ENCODE measurements around the gene NAA25. TPM values are rescaled to one million over a fixed set of nuclear protein-coding genes. Genes with fewer than 3 reads are reported as not detected.

The NAA25 gene
- polyA plus RNA-seq, 1 of the 3 experiments (the other 2 are of a cell fraction) = 4.4 TPM

DNA sequence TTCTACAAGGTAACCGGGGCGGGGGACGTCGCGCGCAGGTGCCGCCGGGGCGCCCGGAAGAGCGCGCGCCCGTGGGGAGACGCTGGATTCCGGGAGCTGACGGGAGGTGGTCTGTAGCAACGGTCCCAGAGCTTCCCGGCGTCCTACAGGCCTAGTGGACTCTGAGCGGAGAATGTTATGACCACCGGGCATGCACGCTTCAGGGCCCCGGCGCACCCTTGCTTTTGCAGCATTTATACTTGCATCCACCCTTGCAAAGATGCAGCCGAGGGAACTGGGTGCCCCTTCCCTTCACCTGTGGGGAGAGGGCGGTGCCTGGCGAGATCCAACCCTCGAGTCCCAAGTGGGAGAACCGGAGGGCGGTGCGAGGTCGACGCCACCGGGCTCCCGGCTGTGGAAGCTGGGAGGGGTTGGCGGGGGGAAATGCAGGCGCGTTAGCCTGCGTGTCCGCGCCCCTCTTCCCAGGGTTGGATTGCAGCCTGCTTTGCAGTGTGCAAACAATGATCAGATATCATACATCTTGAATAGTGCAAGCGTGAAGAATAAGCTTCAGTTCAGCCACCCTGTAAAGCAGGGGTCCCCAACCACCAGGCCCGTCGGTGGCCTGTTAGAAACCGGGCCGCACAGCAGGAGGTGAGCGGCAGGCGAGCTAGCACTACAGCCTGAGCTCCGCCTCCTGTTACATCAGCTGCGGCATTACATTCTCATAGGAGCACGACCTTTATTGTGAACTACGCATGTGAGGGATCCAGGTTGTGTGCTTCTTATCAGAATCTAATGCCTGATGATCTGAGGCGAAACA lies 94.8 kb downstream of the NAA25 start:
- CTCF ChIA-PET = interaction anchor here (0.6 to 1.5 kb wide), 6 partner anchors 10 to 373 kb away, joined by 3 to 7 read pairs (median 3); no protein-coding TSS in a partner anchor
- H3K9ac ChIP-seq = peak overlapping the region; percentile 81
- peak overlapping the region; percentile 87 to 94 for H3K4me3 ChIP-seq (ENCODE audit: low read depth in 2 of 2, low read length in 1 of 2)
- peak overlapping the region; percentile 85 for H3K4me2 ChIP-seq
- peaks cover 13 to 14% of the 10 kb centered on the region in 2 experiments; a peak in 2 of 4 replicates for H3K4me1 ChIP-seq (ENCODE audit: control insufficient read depth in 1 of 2, insufficient read depth in 2 of 2, low read depth in 1 of 2, low read length in 1 of 2)
- whole genome bisulfite sequencing (ENCODE audit: low lambda C conversion rate) = 3% methylated on average over 24 of the region's 54 CpGs
- peak overlapping the region; percentile 85 for H2AFZ ChIP-seq (ENCODE audit: low read depth)
- H3K27me3 ChIP-seq (ENCODE audit: insufficient read depth) = no peaks in the 10 kb centered on the region
- peaks cover 6% of the 10 kb centered on the region; the same call in 1 of the 2 replicates for H4K20me1 ChIP-seq (ENCODE audit: insufficient read depth)
- H3K36me3 ChIP-seq (replicated peaks in 1 of 2; ENCODE audit: control insufficient read depth in 1 of 2, insufficient read depth in 2 of 2, low read length in 1 of 2) = peaks cover 19 to 21% of the 10 kb centered on the region in 2 experiments
- peak; percentile 58 for DNase-seq
- no peaks in the 10 kb centered on the region for H3K9me2 ChIP-seq
- peaks cover 72% of the 10 kb centered on the region for H3K79me2 ChIP-seq (ENCODE audit: insufficient read depth)
- H3F3A ChIP-seq (replicated peaks; ENCODE audit: insufficient read depth) = peaks cover 28% of the 10 kb centered on the region
- POLR2A ChIA-PET = interaction anchor here (0.9 to 2.0 kb wide), 6 partner anchors 9 to 112 kb away, joined by 3 to 8 read pairs (median 4); partner anchors contain the start of gene TRAFD1
- H3K9me3 ChIP-seq = no peaks in the 10 kb centered on the region
- H3K27ac ChIP-seq (ENCODE audit: low read depth in 2 of 2, low read length in 1 of 2) = peak overlapping the region; percentile 86 to 90
- TF ChIP-seq NFIC (IDR thresholded peaks at IDR 0.05; ENCODE audit: borderline replicate concordance) (no peak), TCF12 (IDR thresholded peaks at IDR 0.05) (no peak), SMC3 (IDR thresholded peaks at IDR 0.05; ENCODE audit: low read depth, low read length) (no peak), FOXJ3 (CRISPR knock-in tag; IDR thresholded peaks at IDR 0.05) (no peak), RAD21 (IDR thresholded peaks at IDR 0.05; ENCODE audit: low read length) (no peak), RFX5 (IDR thresholded peaks at IDR 0.05; ENCODE audit: low read length) (0 out of 2 replicates have a peak, but pooled peaks have one; percentile 20), ELF1 (IDR thresholded peaks at IDR 0.05) (peak; percentile 39; the same call in 1 of the 2 replicates), GABPA (IDR thresholded peaks at IDR 0.05; ENCODE audit: low read depth) (no peak), SIN3A (IDR thresholded peaks at IDR 0.05; ENCODE audit: borderline replicate concordance, low read depth, low read length) (0 out of 2 replicates have a peak, but pooled peaks have one; percentile 36), MXI1 (IDR thresholded peaks at IDR 0.05; ENCODE audit: low read depth, low read length) (peak; percentile 62), FOSL2 (IDR thresholded peaks at IDR 0.05; ENCODE audit: borderline replicate concordance, low read depth) (no peak), FOXM1 (IDR thresholded peaks at IDR 0.05; ENCODE audit: low read depth) (no peak), GATA2 (CRISPR knock-in tag; IDR thresholded peaks at IDR 0.05) (peak; percentile 48), POLR2AphosphoS5 (IDR thresholded peaks at IDR 0.05; ENCODE audit: low read depth, low read length) (peak; percentile 67), EP300 (IDR thresholded peaks at IDR 0.05; ENCODE audit: borderline replicate concordance in 1 of 2, low read depth in 1 of 2, low read length in 1 of 2) (0 out of 4 replicates have a peak, but pooled peaks of 1 of the 2 experiments have one; percentile 5), TEAD4 (IDR thresholded peaks at IDR 0.05; ENCODE audit: borderline replicate concordance, insufficient read depth) (no peak), RCOR1 (IDR thresholded peaks at IDR 0.05; ENCODE audit: low read length) (no peak), MEF2A (IDR thresholded peaks at IDR 0.05; ENCODE audit: borderline replicate concordance, low read depth) (no peak), YY1 (IDR thresholded peaks at IDR 0.05; ENCODE audit: low read depth) (peak; percentile 39), TAF1 (IDR thresholded peaks at IDR 0.05; ENCODE audit: borderline replicate concordance, low read depth, low read length) (no peak; the same call in 1 of the 2 replicates), CHD2 (IDR thresholded peaks at IDR 0.05; ENCODE audit: low read length, partially characterized antibody) (no peak)
- TF ChIP-seq, protein P1, sequence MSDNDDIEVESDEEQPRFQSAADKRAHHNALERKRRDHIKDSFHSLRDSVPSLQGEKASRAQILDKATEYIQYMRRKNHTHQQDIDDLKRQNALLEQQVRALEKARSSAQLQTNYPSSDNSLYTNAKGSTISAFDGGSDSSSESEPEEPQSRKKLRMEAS (IDR thresholded peaks at IDR 0.05; ENCODE audit: low read depth) = peak; percentile 62
- TF ChIP-seq, protein P2, sequence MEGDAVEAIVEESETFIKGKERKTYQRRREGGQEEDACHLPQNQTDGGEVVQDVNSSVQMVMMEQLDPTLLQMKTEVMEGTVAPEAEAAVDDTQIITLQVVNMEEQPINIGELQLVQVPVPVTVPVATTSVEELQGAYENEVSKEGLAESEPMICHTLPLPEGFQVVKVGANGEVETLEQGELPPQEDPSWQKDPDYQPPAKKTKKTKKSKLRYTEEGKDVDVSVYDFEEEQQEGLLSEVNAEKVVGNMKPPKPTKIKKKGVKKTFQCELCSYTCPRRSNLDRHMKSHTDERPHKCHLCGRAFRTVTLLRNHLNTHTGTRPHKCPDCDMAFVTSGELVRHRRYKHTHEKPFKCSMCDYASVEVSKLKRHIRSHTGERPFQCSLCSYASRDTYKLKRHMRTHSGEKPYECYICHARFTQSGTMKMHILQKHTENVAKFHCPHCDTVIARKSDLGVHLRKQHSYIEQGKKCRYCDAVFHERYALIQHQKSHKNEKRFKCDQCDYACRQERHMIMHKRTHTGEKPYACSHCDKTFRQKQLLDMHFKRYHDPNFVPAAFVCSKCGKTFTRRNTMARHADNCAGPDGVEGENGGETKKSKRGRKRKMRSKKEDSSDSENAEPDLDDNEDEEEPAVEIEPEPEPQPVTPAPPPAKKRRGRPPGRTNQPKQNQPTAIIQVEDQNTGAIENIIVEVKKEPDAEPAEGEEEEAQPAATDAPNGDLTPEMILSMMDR (IDR thresholded peaks at IDR 0.05) = no peak; the same call in 1 of the 2 replicates
- TF ChIP-seq, protein P3, sequence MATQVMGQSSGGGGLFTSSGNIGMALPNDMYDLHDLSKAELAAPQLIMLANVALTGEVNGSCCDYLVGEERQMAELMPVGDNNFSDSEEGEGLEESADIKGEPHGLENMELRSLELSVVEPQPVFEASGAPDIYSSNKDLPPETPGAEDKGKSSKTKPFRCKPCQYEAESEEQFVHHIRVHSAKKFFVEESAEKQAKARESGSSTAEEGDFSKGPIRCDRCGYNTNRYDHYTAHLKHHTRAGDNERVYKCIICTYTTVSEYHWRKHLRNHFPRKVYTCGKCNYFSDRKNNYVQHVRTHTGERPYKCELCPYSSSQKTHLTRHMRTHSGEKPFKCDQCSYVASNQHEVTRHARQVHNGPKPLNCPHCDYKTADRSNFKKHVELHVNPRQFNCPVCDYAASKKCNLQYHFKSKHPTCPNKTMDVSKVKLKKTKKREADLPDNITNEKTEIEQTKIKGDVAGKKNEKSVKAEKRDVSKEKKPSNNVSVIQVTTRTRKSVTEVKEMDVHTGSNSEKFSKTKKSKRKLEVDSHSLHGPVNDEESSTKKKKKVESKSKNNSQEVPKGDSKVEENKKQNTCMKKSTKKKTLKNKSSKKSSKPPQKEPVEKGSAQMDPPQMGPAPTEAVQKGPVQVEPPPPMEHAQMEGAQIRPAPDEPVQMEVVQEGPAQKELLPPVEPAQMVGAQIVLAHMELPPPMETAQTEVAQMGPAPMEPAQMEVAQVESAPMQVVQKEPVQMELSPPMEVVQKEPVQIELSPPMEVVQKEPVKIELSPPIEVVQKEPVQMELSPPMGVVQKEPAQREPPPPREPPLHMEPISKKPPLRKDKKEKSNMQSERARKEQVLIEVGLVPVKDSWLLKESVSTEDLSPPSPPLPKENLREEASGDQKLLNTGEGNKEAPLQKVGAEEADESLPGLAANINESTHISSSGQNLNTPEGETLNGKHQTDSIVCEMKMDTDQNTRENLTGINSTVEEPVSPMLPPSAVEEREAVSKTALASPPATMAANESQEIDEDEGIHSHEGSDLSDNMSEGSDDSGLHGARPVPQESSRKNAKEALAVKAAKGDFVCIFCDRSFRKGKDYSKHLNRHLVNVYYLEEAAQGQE (IDR thresholded peaks at IDR 0.05; ENCODE audit: low read depth, low read length) = no peak
- TF ChIP-seq, protein P4, sequence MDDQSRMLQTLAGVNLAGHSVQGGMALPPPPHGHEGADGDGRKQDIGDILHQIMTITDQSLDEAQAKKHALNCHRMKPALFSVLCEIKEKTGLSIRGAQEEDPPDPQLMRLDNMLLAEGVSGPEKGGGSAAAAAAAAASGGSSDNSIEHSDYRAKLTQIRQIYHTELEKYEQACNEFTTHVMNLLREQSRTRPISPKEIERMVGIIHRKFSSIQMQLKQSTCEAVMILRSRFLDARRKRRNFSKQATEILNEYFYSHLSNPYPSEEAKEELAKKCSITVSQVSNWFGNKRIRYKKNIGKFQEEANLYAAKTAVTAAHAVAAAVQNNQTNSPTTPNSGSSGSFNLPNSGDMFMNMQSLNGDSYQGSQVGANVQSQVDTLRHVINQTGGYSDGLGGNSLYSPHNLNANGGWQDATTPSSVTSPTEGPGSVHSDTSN (IDR thresholded peaks at IDR 0.05) = no peak
- TF ChIP-seq, protein P5, sequence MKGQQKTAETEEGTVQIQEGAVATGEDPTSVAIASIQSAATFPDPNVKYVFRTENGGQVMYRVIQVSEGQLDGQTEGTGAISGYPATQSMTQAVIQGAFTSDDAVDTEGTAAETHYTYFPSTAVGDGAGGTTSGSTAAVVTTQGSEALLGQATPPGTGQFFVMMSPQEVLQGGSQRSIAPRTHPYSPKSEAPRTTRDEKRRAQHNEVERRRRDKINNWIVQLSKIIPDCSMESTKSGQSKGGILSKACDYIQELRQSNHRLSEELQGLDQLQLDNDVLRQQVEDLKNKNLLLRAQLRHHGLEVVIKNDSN (IDR thresholded peaks at IDR 0.05; ENCODE audit: borderline replicate concordance, low read depth) = no peak

All from SK-N-SH (cell line).